Stimulated activated CD4-positive, alpha-beta T cell treated with anti-CD3 and anti-CD28 coated beads, Interleukin-4, amount 100 ng/mL, for 24 hours (primary cell): Measurements from ENCODE around the gene ZNF324B.
"Not testable (repeated sequence)": the region's sequence is repeated elsewhere in the genome, so short reads cannot be mapped to it uniquely, and the experiment has no call there.

Source experiments
- DNase-seq: peaks from one replicate; pipeline ENCODE4 v3.0.0-alpha.2; 2020

Gene ZNF324B

GRCh38 chr19:58482372-58482771, 30.9 kb downstream of the ZNF324B start:
- no peak for DNase-seq

- DNase-seq, result no peak
Observed at GRCh38 chr19:58483776-58484175, 32.4 kb downstream of the ZNF324B start.

DNA sequence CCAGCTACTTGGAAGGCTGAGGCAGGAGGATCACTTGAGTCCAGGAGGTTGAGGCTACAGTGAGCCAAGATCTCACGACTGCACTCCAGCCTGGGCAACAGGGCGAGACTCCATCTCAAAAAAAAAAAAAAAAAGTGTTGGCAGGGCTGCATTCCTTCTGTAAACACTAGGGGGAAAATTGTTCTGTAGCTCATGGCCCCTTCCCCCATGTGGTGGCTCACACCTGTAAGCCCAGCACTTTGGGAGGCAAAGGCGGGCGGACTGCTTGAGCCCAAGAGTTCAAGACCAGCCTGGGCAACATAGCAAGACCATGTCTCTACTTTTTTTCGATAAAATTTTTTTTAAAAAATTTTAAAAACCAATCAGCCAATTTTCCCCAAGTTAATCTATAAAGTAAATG, 32.9 kb downstream of the ZNF324B start:
- not testable (repeated sequence) for DNase-seq

DNA sequence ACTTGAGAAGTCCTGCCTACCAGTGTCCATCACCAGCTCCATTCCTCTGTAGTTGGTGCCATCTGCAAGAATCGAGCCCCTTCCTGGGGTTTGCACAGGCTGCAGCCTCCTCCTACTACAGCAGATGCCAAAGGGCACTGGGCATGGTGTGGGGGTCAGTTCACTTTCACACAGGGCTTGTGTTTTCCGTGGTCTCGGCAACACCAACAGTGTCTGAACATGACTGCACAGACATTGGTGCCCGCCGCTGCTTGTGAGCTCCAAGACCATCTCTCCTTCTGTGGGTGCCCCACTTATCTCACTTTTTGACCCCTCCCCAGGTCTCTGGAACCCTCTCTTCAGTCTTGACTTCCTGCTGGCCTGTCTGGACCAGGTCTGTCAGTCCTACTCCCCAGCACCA, 40.0 kb downstream of the ZNF324B start:
- DNase-seq, result no peak

GRCh38 chr19:58492265-58492664, 40.8 kb downstream of the ZNF324B start:
- no peak for DNase-seq

DNA sequence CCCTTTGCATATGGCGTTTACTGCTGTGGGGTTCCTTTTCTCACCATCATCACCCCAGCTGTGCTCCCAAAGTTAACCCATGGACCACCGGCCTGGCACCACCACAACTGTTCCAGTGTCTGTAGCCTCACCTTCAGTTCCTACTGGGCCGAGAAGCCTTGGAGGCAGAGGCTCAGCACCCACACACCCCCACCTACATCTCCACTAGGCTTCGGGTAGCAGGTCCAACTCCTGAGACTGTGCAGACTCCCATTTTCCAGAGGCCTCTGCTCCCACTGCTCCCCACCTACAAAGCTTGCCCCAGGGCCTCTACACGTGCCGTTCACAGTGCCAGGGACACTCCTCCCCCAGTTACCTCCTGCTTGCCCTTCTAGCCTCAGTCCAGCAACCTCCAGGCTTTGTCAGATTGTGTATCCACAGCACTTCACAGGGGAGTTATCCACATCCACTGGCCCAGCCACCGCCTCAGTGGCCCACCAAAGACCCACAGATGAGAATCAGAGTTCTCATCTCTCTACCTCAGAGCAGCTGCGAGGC, 46.3 kb downstream of the ZNF324B start:
- no peak for DNase-seq

DNA sequence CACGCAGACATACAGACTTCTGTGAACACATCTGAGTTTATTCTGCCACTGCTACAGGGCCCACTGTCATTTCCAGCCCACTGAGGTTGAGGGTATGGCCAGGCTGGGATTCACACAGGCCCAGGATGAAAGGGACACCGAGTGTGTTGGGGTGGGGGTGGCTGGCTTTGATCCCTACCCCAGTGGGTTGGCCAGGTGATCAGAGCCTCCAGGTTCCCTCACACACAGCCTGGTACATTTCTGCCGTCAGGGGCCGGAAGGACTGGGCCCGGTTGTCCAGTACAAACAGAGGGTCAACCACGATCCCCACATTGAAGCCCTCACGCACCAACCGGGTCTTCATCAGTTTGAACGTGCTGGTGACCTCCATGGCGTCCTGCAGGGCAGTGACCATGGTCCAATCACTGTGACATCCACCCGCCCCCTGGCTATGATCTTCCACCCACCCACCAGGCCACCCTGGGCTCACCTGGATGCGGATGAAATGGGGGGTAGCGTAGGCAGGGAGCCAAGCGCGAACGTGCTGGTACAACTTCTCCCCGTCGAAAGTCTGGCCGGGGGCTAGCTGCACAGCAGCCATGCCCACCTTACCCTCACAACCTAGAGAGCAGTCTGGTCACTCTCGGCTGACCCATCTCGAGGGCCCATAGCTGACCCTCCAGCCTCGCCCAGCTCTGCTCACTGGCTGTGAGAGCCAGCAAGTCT, 47.0 kb downstream of the ZNF324B start:
- DNase-seq, result no peak

- peak; percentile 99 for DNase-seq
Observed at GRCh38 chr19:58499021-58499927, 47.9 kb downstream of the ZNF324B start.

DNA sequence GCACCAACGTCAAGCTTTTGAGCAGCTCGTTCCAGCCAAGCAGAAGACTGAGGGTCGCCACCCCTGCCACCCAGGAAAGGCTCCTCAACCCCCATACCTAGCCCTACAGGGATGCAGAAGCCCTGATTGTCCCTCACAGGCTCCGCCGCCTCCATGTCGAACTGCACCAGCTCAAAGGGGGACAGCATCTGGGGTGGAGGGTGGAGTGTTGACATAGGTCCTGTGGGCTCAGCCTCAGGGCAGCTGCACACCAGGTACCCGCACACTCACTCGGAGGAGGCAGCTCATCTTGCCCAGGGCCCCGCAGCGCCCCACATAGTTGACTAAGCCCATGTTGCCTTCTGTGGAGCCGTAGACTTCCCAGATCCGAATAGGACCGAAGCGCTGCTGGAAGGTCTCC, 48.8 kb downstream of the ZNF324B start:
- no peak for DNase-seq
